GF-D8 (cell line): ENCODE results near the gene OR4S2.

ENCODE experiments used
- DNase-seq: peaks from one replicate; lab custom pipeline; 2025; lab: John Stamatoyannopoulos, UW

OR4S2 gene, protein sequence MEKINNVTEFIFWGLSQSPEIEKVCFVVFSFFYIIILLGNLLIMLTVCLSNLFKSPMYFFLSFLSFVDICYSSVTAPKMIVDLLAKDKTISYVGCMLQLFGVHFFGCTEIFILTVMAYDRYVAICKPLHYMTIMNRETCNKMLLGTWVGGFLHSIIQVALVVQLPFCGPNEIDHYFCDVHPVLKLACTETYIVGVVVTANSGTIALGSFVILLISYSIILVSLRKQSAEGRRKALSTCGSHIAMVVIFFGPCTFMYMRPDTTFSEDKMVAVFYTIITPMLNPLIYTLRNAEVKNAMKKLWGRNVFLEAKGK

GRCh38 chr11:55648027-55648426, at the start of gene OR4S2:
Gene OR4S2 (plus strand): TSS chr11:55648327. CDS start chr11:55650904, 2,577 bp downstream.
- DNase-seq = no peak

DNA sequence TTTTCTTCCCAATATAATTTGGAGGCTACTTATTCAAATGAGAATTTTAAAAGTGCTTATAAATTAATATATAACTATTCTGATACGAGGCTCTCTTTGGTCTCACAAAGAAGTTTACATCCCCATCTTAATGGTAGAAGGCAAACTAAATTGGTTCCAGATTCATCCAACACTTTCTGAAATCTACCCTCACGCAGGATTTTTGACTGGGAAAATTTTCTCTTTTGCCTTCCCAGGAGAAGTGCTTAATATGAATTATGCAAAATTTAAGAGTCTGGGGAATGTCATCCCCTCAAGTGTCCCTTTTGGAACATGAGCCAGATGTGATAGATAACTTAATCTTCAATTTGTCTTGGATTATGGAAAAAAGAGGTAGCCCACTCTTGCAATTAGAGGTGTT, 40.6 kb upstream of the OR4S2 start, which contains the start of gene OR4C11:
OR4C11 (minus strand) TSS at position 101 of the 400 bp plus-strand sequence. CDS start 3,272 bp downstream, outside the sequence.
- no peak for DNase-seq

DNA sequence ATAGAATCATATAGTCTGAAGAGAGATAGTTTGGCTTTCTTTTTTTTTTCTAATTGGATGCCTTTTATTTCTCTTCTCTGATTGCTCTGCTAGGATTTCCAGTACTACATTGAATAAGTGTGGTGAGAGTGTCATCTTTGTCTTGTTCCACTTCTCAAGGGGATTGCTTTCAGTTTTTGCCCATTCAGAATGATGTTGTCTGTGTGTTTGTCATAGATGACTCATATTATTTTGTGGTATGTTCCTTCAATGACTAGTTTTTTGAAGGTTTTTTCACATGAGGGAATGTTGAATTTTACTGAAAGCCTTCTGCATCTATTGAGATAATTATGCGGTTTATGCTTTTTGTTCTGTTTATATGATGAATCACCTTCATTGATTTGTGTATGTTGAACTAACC, 23.6 kb upstream of the OR4S2 start:
- no peak for DNase-seq

DNA sequence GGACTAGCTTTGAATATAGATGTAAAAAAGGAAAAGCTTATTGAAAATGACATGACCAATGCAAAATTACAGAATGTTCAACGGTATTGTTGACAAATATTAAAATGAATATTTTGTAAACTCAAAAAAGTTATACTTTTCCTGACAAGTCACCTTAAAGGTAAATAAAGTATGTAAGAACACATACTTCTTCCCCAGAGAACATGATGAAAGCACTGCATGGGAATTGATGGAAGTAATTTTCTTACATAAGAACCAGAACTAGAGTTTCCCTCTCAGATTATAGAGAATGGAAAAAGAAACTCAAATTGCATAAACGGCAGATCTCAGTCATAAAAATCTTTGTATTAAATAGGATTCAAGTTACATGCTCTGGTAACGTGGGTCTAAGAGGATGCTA, 13.3 kb upstream of the OR4S2 start, which contains the start of gene OR4P4:
OR4P4 (plus strand) TSS at position 301 of the 400 bp plus-strand sequence.
- DNase-seq = no peak

DNA sequence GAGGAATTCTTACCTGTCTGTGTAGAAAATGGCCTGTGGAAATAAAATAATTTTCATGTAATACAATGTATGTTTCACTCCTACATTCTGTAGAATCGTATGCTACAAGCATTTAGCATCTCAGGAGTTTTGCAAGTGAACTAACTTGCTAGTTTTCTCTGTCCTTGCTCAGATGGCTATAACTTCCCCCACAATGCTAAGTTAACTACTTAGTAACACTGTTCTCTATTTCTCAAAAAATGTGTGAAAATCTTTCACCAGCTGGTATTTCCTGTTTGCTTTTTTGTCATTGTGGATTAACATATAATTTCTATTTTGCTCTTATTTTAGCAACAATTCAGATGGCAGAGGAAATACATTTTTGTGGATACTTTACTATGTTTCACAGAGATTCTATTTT, 4.4 kb downstream of the OR4S2 start:
- DNase-seq = no peak

- DNase-seq = no peak
These were observed 7.0 kb downstream of the OR4S2 start for GRCh38 chr11:55655096-55655495.

- DNase-seq = no peak
These were observed 10.0 kb downstream of the OR4S2 start for GRCh38 chr11:55658031-55658573.

DNA sequence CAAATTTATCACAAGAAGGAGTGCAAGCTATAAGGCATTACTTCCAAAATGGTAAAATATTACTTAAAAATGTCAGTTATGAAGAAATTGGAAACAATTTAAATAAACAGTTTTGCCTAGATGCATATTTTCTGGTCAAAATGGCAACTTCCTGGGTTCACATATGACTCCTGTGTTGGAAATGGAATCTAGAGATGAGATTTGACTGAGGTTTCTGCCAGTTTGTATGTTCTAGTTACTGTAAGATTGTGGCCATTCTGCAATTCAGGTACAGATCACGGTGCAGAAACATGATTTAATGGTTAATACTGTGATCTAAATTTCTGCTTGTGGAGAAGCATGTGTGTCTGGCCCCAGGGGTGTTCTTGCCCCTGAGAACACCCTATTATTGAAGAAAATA, 10.5 kb downstream of the OR4S2 start:
- no peak for DNase-seq

DNA sequence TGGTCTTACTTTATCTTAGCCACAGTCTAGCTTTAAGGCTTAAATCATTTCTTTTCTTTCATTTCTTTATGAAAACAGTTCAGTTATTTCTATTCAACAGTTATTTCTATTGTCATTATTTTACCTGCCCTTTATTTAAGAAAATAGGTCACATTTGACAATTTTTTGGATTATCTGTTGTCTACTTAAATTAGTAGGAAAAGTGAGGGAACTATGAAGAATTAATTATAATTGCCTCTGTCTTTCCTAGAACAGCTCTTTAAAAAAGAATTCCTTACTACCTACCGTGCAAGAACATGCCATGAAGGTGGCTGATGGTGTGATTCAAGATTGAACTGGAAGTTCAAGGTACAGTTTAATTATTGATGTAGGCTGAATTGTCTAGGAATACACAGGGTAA, 13.8 kb downstream of the OR4S2 start, which contains the start of gene OR4C6:
OR4C6 (plus strand) TSS at position 301 of the 400 bp plus-strand sequence. CDS start 2,966 bp downstream, outside the sequence.
- no peak for DNase-seq

- no peak for DNase-seq
These were observed 21.2 kb downstream of the OR4S2 start for GRCh38 chr11:55669376-55669775.

- DNase-seq = no peak
These were observed 25.7 kb downstream of the OR4S2 start for GRCh38 chr11:55673860-55674259.

- DNase-seq = no peak
These were observed 49.7 kb downstream of the OR4S2 start for GRCh38 chr11:55697817-55698216.

DNA sequence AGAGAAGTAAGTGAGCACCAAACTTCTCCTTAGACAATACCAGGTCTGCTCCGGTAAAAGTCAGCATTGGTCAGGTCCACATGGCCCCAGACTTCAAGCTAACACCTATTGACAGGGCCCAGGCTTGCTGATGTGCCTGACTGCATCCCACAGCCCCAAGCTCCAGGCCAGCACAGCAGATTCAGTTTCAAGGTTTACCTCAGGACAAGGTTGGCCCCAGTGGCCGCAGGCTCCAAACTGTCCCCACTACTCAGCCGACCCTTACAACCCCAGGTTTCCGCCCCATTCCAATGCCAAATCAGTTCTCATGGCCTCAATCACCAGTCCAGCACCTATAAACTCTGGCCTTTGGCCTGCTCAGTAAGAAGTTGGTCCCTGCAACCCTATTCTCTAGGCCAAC, 53.3 kb downstream of the OR4S2 start:
- DNase-seq = no peak
